CD4-positive, alpha-beta T cell treated with Interleukin-12 subunit alpha and Interleukin-12 subunit beta, for 1 hour (primary cell): ENCODE measurements around the gene CNP.
"Not testable (repeated sequence)": the region's sequence is repeated elsewhere in the genome, so short reads cannot be mapped to it uniquely, and the experiment has no call there.

Experiments used
- DNase-seq: peaks from one replicate; pipeline ENCODE4 v3.0.0-alpha.2; 2020

Gene CNP

DNA sequence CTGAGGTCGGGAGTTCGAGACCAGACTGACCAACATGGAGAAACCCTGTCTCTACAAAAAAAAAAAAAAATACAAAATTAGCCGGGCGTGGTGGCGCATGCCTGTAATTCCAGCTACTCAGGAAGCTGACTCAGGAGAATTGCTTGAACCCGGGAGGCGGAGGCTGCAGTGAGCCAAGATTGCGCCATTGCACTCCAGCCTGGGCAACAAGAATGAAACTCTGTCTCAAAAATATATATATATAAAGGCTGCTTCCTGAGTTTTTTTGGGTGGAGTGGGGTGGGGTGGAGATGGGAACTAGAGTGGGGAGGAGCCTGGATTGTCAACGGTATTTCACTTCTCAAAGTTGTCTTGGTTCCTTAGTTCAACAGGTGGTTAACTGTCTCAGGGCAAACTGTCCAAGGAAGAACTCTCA, 43.7 kb downstream of the CNP start:
- not testable (repeated sequence) for DNase-seq

DNA sequence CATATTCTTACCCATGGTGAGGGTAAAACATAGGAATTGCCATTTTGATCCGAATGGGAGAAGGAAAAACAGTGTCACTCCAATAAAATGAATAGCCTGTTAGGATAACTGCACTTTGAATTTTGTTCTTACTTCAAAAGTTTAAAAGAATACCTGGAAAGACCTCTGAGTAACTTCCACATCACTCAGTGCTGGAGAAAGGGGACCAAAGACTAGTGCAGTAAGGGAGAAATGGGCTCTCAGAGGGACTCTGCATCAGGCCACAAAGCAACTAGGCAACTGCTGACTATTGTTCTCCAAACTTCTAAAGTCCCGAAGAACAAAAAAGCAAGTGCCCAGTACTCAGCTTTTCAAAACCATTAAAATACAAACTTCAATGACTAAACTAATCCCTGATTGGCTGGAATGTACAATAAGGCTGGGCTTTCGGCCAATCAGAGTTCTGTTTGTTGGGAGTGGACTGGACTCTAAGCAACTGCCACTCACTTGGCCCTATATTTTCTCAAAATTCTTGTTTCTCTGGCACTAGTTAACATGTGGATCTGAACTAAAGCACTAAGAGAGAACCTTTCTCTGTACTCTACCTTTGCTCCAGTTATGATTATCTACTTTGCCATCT, 44.4 kb downstream of the CNP start:
- no peak for DNase-seq

DNA sequence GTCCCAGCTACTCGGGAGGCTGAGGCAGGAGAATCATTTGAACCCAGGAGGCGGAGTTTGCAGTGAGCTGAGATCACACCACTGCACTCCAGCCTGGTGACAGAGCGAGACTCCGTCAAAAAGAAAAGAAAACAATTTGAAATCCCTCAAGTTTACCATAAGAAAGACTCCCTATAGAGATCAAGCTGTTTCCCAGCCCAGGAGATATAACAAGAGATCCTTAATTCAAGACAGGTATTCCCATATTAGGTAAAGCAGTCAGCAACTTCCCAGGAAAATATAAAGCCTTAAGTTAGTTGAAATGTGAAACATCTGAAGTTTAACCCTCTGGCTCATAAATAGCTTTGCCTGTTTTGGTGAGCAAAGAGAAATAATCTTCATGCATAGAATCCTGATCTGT, 45.8 kb downstream of the CNP start:
- not testable (repeated sequence) for DNase-seq

DNA sequence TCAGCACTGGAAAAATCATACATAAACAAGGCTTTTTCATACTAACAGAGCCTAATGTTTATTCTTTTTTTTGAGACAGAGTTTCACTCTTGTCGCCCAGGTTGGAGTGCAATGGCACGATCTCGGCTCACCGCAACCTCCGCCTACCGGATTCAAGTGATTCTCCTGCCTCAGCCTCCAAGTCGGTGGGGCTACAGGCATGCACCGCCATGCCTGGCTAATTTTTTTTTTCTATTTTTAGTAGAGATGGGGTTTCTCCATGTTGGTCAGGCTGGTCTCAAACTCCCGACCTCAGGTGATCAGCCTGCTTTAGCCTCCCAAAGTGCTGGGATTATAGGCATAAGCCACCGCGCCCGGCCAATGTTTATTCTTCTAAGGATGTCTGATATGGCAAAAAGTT, 47.1 kb downstream of the CNP start:
- DNase-seq = not testable (repeated sequence)

DNA sequence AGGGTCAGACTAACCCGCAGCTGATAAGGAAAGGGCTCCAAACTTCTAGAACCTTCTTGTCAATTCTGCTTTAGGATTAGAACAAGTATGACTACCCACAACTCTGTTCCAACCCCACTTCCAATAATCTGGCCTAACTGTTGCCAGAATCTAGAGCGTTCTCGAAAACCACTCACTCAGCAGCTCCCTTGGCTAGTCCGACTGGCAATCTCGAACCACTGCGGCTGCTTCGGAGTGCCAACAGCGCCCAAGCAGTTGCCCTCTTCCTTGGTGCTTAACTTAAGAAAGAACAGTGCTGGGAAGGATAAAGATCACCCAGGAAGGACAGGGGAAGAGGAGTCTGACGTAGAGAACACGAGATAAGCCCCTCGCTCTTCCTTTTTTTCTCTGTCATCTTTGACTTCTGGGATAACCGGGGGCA, 49.8 kb downstream of the CNP start:
- peak; percentile 28 for DNase-seq

DNA sequence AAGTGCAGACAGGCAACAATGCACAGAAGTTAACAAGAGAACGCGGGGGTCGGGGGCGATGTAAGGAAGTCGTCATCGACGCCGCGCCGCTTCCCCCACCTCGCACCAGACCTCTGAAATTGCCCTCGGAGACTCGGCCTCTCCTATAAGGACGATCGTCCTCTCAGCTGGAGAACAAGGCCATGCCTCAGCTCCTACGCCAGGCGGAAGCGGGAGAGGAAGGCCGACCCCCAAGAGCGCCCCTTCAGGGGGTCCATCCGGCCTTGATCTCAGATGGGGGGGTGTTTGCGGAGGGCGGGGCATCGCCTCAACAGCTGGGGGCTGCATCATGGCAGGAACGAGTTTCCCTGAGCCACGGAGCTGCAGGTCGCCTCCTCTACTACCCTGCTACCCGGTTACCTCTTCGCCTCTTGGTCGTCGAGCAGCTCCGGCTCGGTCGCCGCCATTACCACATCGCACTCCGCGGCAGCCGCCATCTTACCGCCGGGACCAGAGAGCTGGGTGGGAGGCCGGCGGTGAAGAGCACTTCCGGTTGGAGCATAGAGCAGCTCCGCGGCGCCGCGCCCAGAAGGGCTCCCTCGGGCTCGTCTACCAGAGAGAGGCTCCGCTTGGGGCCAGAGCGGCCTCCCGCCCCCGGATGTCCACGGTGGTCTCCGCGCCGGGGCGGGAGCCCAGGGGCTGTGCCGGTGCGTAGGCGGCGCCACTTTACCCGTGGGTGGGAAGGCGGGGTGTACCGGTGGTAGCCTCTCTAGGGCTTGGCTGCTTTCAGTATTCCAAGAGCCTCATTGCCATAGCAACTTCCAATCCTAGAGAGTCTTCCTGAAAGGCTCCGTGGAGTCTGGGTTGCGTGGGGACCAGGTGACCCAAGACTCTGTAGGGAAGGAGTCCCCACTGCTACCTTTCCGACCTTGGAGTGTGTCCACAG, 50.6 kb downstream of the CNP start, which contains the start of gene DNAJC7:
TSS of gene DNAJC7 (minus strand) at position 499 of the 925 bp plus-strand sequence. CDS start at position 476, 23 bp downstream.
- DNase-seq = peak; percentile 93

DNA sequence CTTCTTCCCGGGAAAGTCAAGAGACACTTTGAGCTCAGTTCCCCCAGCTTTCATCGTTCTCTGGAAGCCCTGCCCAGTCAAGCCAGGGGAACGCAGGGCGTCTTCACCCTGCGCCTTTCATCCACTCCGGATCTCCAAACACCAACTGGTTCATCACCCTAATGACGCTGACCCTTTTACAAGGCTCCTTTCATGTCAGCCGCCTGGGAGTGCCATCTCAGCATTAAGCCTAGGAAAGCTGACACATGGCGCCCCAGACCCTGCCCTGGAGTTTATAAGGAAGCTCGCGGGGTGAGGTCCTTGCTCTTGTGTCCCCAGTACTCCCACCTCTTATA, 51.2 kb downstream of the CNP start:
- no peak for DNase-seq

DNA sequence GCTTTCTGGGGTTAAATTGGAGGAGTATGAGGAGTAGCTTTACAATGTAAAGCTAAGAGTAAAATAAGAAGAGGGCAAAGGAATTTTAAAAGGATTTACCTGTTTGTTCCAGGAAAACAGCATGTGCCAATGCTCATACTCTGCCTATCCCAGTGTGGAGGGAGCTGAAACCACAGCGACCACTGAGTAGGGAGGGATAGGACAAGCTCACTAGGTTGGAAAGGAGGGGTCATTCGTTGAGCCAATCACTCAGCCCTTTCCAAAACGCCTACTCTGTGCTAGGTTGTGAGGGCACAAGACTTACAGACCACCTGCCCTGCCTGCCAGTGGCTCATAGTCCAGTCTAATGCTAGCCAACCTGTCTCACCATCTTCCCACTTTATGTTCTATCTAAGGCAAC, 51.7 kb downstream of the CNP start:
- DNase-seq = no peak

DNA sequence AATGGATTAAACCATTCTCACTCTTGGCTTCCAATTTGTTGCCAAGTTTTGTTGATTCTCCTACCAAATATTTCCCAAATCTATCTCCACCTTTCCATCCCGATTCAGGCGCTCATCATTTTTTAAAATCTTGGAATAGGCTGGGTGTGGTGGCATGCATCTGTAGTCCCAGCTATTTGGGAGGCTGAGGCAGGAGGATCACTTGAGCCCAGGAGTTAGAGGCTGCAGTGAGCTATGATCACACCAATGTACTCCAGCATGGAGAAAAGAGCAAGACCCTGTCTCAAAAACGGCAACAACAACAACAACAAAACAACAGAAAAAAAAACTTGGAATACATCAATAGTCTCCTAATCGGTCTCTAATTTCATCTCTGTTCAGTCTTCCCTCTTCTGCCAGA, 52.4 kb downstream of the CNP start:
- DNase-seq = no peak

DNA sequence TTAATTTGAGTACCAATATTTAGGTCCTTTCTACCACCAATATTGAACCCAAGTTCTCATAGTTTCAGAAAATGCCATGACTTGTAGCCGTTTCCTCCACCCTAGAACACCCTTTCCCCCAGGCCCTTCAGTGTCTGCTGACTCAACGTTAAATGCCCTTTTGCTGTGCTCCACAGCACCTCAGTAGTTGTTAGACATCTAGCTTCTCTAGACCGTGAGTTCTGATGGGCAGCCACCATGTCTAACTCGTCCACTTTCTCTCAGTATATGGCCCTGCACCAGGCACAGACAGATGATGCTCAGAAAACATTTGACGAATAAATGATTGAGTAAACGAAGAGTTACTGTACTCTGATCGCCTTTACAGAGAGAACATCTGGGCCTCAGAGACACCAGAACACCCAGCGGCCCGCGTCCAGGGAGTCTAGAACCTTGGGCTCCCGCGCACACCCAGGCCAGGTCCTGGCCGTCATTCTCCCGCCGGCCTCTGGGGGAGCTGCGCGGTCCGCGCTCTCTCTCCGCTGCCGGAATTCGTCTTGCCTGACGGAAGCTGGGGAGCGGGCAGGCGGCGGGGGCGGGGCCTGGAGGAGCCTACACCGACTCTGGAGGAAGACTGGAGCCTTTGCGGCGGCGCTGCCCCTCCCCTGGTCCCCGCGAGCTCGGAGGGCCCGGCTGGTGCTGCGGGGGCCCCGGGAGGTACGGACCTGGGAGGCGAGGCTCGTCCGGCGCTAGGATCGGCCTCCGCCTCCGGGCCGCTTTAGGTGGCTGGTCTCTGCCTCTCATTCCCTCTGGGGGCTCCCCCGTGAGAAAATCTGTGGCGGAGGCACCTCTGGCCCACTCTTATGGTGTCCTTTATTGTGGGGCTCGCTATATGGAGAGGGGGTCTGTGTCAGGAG, 53.2 kb downstream of the CNP start, which contains the start of gene NKIRAS2:
TSS of gene NKIRAS2 (plus strand) at position 582 of the 896 bp plus-strand sequence. CDS start 1,488 bp downstream, outside the sequence.
- DNase-seq = peak; percentile 94

DNA sequence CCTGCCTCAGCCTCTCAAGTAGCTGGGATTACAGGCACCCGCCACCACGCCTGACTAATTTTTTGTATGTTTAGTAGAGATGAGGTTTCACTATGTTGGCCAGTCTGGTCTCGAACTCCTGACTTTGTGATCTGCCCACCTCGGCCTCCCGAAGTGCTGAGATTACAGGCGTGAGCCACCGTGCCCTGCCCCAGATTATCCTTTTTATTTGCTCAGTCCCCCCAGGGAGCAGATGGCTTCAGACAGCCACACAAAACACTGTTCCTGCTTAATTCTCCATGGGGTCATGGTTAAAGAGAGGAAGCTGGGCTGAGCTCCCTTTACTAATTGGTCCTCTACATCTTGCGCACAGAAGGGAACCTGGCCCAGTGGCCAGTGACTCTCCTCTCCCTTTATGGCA, 54.2 kb downstream of the CNP start:
- DNase-seq = not testable (repeated sequence)

DNA sequence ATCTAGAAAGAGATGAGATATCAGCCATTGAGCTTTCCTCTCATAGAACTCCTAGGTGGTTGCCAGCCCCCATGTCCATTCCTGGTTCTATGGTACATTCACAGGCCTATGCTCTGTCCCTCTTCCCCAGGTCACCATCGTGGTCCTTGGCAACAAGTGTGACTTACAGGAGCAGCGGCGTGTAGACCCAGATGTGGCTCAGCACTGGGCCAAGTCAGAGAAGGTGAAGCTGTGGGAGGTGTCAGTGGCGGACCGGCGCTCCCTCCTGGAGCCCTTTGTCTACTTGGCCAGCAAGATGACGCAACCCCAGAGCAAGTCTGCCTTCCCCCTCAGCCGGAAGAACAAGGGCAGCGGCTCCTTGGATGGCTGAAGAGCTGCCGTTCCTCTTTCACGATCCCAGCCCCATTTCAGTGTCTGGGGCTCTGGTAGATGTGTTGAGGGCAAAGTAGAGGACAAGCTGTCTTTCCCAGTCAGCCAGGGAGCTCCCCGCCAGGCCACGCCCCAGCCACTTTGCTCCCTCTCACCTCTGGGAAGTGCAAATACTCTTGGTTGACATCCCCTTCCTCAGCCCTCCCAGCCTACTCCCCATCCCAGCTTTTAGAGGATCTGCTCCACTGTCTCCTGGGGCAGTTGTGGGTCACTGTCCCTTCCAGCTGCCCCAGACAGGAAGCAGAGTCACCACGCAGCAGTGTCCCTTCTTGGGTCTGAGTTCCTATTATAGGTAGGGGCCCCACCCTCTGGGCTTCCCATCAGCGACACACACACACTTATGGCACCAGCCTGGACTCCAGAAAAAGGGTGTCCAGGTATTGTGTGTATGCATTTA, 57.1 kb downstream of the CNP start:
- peak; percentile 15 for DNase-seq

DNA sequence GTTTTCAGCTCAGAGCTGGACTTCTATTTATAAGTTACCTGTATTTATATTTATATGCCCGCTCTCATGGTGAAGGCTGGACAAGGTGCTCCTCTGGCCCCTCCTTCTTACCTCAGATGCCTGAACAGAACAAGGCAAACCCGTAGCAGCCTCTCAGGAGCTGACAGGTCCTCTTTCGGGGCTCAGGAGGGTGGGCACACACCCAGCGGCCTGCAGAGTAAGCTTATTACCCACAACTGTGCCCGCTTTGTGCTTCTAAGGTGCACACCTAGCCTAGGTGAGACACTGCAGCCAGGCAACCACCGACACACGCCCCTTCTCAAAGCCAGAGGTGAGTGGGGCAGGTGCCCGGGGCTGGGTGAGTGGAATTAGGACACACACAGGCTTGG, 58.6 kb downstream of the CNP start:
- DNase-seq = no peak

DNA sequence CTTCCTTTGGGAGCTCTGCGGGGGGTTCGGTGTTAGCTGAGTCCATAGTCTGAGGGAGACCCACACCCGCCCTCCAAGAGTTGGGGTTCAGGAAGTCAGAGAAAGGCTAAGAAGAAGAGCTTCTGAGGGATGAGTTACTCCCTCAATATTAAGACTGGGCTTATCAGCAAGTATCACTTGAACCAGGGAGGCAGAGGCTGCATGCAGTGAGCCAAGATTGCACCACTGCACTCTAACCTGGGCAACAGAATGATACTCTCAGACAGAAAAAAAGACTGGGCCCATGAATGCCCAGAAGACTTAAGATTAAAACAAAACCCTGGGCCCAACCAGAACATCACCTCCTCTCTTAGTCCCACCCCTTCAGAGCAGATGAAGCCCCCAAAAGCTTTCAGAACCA, 59.3 kb downstream of the CNP start:
- no peak for DNase-seq

DNA sequence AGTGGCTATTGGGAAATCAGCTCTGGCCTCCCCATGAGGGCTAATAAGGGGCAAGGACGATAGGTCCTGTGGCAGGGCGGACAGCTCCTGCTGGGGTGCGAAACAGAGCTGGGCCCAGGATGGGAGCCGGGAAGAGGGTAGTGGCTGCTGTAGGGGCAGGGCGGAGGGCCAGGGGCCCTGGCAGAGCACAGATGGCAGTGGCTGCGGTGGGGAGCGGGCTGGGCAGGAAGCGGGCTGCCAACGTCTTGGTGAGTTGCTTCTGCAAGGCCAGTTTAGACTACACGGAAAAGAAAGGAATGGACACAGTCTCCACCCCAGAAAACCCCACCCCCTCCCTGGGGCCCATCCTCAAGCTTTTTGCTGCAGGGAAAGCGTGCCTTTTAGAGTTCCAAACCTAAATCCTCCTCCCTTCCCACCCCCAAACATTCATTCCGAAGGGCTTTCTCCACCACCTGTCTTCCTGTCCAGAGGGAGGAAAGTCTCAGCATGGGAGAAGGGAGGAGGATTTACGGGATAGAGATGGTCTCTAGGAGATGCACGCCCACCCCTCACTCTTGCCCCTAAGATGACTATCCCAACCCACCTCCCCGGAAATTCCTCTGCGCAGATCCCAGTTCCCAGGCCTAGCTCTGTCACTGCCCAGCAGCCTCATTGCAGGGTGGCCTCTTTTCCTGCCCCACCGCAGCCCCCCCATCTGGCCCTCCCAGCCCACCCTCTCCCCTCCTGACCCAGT, 60.4 kb downstream of the CNP start:
- DNase-seq = no peak
